Amygdala (tissue), 56 donors: ENCODE data around the gene TSPAN32.

Experiments
- DNase-seq, 56 donors: peaks; one replicate each; lab custom pipeline; 2025; lab: John Stamatoyannopoulos, UW

Gene TSPAN32

DNA sequence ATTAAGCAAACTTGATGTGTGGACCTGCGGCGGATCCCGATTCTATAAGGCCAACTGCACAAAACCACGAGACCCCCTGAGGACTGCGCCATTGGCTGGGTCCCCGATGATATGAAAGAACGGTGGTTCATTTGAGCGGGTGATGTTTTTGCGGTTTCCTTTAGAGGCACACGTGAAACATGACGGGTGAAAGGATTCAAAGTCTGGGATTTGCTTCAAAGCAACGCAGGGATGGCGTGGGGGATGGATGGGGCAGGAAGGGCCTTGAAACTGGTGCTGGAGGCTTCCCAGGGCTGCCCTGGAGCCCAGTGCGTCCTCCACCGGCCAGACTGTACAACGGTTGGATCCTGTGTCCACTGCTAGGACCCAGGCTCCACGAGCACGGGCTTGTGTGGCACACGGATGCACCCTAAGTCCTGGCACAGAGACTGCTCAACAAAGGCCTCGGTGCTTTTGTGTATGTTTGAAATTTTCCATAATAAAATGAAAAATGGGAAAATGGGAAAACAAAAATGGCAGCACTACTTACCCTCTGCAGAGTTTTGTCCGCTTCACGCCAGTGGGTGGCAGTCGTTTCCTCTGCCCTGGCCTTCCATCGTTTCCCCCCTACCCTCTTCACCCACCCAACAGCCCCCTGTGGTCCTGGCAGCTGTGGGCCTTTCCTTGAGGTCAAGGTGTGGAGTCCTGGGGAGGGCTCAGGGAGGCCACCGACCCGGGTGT, 35.1 kb upstream of the TSPAN32 start:
- DNase-seq: no peak

DNA sequence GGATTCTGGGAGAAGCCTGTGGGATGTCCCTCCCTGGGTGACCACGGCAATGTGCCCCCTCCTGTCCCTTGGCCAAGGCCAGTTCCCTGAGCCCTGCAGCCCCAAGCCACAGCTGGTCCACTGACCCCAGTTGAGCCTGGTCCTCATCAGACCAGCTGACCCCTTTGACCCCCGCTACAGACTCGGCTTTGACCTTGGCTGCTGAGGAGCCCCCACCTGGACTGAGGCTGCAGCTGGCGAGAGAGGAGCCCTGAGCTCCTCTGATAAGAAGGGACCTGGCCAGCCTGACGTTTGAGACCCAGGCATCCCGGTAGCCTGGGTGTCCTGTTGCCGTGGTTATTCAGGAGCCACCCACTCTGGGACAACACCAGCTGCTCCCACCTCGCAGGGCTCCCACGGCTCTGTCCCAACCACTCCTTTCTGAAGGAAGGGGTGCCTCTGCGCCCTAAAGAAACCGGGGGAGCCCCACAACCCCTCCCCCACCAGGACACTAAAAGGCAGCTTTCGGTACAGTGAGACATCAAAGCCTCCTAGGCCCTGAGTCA, 34.4 kb upstream of the TSPAN32 start:
- no peak for DNase-seq

DNA sequence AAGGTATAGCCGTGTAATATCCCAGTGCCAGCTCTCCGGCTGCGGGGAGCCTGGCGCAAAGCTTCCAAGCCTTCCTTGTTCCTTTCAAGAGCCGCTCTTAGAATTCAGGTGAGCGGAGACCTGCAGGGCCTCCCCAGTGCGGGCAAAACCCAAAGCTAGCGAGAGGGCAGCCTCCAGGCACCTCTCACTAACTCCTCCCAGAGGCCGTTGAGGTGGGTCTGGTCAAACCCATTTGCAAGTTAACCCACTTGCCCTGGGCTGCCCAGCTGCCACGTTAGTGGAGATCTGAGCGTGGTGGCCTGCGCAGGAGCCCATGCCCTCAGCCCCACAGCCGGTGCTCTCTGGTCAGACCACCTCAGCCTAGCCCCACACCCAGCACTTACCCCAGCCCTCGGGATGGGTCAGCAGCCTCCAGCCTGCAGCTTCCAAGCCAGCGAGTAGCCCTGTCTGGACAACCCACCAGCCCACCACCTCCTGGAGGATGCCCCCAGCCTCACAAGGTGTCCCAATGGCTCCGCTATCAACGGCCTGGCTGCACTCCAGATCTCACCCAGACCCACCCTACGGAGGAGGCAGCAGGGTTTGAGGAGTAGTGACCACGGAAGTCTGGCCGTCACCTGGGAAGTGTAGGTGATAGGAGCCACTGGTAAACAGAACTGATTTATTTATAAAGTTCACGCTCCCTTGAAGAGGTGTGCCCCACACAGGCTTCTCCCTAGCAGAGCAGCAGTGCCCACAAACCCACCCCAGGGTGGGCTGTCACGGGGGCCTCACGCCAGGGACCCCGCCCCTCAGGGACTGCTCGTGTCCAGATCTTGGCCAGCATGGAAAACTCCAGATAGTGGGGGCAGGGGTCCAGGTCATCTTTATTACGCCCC, 33.7 kb upstream of the TSPAN32 start:
- no peak for DNase-seq

DNA sequence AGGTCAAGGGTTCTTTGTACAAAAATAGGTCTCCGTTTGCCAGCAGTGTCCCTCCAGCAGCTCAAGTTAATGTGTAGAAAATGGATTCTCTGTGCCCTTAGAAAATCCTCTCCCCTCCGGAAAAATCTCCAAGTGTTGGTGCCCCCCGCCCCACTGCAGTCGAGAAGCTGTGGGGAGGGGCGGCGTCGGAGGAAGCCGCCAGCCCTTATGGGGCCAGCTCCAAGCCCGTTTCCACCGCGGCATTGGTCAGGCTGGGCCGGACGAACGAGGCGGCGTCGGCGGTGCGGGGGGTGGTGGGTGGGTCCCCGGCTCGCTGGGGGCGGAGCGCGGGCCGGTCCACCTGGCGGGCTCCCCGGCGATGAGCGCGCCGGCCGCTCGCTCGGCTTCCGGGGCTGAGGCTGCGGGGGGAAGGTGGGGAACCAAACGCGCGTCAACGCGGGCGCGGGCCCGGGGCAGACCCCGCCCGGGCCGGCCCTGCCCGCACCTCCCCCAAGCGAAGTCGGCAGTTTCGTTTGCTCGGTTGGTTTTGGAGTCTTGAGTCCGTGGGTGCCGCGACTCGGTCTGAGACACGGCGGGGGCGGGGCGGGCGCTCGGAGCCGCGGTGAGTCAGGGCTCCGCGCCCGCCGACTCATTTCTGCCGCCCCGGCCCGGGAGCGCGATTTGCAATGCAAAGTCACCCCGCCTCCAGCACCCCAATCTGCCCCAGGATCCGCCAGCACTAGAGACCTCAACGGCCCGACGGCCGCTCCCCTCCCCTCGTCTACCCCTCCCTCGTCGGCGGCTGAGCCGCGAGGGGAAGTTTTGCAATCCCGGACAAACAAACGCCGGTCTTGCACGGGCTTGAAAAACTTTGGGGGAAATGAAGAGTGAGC, 32.8 kb upstream of the TSPAN32 start:
- DNase-seq: peak in 1 of 56 donors; percentile 26

DNA sequence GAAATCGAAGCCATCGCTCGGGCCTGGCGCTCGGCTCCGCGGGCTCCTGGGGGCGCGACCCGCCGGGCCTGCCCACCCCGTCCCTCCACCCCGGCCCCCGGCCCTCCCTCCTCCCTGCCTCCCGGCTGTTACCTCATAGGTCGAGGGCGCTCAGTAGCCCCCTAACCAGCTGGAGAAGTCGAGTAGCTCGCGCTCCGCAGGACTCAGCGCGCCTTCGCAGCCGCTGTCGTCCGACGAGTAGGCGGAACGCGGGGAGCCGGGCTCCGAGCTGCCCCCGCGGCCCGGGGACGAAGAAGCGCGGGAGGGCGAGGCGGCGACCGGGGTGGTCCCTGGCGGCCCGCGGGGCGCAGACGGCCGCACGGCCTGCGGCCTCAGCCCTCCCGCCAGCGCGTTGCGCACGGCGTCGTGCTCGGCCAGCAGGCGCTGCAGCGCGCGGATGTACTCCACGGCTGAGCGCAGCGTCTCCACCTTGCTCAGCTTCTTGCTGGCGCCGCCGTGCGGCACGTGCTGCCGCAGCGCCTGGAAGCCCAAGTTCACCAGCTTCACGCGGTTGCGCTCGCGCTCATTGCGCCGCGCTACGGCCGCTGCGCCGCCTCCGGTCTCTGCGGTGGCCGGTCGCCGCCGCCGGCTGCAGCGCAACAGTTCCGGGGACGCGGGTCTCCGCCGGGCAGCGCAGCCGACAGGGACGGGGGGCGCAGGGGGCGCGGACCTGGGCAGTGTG, 32.1 kb upstream of the TSPAN32 start:
- no peak for DNase-seq

DNA sequence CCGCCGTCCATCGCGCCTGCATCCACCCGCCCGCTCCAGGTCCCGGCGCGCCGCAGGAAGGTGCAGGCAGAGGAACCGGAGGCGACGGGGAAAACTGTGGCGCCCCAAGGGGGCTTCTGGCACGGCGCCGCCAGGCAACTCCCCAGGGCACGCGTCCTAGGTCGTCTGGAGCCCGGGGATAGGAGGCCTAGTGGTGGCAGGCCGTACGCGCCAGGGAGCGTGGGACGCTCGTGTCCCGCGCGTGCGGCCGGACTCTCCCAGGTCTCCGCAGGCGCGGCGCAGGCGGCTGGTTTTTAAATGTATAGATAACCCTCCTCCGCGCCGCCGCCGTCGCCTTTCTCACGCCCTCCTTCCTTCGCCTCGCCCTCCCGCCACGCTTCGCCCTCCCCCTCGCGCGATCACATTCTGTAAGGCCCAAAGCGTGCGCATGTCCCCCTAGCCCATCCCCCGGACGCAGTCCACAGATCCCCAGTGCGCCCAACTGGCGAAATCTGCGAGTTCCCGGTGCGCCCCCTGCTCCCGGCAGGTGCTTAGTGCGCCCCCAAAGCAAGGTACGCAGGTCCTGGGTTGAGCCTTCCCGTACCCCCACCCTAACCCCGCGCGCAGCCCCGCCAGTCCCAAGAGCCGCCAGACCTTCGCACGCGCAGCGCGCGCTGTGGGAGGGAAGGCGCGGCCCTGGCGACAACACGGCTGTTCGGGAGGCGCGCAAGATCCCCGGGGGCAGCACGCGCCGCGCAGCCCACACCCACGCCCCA, 31.3 kb upstream of the TSPAN32 start, which contains the start of gene ASCL2:
ASCL2 (minus strand) TSS at position 267 of the 755 bp plus-strand sequence; CDS start at position 11, 256 bp downstream.
- no peak for DNase-seq

DNA sequence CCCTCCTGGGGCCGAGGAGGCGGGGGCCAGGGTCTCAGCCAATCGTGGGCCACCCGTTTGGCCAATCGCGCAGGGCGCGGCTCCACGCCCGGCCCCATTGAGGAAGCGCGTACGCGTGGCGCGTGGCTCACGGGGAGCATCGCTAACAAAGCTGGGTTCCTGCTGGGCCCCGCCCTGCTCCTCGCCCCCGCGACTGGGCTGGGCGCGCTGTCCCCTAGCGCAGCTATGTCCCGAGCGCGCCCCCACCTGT, 30.8 kb upstream of the TSPAN32 start:
- peak in 3 of 56 donors; percentile 20 to 32 (median 31) for DNase-seq

DNA sequence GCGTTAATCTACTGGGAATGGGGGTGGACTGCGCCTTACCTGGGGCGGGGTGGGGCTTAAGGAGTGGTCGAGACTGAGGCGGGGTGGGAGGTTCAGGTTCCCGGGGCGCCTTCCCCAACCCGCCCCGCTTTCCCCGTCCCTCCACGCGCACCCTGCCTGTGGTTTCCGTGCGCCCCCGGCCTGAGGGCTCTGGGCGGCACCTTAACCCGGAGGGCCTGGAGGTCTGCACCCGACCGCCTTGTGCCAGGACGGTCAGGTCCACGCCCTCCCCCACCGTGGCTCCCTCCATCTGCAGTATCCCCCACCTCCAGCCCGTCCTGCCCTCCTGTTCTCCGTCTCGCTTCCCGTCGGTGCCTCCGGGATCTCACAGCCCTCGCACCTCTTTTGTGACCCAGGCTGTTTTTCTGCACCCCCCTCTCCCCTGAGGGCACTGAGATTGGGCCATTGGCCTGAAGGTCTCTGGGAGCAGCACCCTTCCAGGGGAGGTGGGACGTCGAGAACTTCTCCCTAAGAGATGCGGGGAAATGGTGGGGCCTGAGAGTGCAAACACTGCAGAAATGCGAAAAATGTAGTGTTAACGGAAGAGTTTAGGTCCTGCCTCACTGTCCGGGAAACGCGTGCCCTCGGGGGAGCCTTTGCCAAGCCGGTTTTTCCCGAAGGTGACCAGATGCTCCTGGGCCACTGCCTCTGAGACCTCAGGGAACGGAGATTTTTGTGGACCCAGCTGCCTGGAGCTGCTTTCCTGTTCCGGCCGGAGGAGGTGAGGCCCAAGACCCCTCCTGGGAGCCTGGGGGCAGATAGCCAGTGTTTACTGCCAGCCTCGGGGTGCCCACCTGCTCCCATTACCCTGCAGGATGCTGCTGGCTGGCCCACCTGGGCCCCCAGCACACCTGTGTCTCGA, 30.2 kb upstream of the TSPAN32 start:
- DNase-seq: no peak

DNA sequence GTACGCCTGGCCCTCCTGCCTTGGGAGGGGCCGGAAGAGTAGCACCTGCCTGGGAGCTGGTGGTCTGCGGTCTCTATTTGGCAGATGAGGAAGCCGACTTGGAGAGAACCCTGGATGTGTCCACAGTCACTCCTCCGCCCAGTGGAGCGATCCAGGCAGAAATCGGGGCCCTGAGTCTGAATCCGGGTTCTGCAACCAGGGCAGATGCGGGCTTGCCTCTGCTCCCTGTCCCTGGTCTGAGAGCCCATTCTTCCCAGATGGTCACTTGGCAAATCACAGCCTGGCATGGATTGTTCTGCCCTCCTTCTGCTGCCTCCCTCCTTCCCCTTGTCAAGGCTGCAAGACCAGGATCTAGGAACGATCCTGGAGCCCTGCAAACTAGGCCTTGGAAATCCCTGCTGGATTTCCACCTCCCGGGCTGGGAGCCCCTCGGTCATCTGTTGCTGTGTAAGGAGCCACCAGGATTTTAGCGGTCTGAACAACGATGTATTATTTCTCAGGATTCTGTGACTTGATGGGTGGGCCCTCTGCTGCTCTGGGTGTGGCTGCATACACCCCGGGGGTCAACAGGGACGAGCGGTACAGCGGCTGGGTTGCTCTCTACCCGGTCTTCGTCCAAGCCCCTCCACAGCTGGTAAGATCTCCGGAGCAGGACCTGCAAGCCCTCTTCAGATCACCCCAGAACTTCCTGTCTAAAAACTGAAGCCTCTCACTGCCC, 29.4 kb upstream of the TSPAN32 start:
- DNase-seq: no peak

DNA sequence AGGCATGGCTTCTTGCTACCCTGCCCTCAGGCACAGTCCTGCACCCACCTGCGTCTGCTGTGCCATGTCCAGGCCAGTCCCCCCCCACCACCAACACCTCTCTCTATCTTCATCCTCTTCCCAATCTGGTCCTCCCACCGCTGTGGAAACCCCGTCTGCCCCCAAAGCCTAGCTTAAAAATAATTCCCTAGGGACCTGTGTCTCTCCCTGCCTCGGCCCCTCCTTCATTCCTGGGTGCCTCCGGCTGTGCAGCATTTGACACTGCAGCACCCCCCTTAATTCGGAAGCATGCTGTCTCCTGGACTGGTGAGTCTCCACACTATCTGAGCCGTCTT, 28.9 kb upstream of the TSPAN32 start:
- no peak for DNase-seq

DNA sequence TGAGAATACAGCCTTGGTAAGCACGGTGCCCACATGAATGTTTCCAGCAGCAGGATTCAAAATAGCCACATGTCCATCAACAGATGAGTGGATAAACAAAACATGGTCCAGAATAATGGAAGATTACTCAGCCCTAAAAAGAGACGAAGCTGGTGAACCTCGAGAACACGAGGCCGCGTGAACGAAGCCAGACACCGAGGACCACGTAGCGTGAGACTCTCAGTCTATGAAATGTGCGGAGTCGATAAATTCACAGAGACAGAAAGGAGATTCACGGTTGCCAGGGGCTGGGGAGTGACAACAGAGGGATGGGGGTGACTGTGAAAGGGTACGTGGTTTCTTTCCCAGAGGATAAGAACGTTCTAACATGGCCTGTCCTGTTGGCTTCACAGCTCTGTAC, 28.5 kb upstream of the TSPAN32 start:
- DNase-seq: no peak

DNA sequence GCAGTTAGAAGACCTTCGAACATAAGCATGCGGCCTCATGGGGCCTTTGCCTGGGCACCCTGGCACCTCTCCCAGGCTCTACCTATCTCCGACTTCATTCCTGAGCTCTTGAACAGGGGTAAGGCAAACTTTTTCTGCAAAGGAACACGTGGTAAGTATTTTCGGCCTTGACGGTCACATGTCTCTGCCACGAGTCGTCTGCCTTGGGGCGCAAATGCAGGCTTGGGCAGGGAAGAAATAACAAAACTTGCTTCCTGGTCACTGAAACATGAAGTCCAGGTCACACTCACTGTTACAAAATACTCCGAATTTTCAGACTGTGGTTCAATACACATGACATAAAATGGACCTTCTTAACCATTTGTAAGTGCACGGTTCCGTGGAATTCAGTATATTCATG, 28.0 kb upstream of the TSPAN32 start:
- no peak for DNase-seq

DNA sequence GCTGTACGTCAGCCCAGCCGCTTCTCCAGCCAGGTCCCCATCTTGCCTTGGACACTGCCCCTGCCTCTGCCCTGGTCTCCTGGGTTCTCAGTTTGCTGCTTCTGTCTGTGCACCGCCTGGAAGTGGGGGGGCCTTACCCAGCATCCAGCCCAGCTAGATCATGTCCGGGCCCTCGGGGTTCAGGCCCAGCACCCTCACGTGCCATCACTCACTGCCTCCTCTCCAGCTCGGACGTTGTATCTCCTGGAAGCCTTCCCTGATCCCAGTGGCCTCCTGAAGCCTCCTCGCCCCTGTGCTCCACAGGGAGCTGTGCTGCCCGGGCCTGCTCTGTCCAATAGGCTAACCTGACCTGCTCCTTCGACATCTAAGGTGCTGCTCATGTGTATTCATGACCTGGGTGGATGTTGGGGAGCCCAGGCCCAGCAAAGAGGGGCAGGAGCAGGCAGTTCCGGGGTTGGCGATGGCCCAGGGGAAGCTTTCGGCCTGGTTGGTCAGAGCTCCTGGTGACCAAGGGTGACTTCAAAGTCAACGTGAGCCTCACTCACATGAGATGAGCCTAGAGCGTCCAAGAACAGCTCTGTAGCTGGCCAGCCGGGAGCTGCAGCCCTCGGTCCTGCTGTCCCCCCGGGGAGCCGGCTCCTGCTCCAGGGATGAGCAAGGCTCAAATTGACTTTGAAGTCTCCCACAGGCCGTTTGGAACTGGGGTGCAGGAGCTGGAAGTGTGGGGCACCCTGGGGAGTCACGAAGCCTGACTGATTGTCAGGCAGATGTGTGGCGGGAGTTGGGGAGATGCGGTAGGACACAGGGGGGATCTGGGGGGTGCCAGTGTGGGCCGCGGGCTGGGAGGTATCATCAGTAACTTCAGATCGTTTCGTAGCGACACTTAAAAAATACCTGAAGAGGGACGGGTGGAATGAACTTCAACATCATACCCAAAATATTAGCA, 26.2 kb upstream of the TSPAN32 start:
- no peak for DNase-seq

DNA sequence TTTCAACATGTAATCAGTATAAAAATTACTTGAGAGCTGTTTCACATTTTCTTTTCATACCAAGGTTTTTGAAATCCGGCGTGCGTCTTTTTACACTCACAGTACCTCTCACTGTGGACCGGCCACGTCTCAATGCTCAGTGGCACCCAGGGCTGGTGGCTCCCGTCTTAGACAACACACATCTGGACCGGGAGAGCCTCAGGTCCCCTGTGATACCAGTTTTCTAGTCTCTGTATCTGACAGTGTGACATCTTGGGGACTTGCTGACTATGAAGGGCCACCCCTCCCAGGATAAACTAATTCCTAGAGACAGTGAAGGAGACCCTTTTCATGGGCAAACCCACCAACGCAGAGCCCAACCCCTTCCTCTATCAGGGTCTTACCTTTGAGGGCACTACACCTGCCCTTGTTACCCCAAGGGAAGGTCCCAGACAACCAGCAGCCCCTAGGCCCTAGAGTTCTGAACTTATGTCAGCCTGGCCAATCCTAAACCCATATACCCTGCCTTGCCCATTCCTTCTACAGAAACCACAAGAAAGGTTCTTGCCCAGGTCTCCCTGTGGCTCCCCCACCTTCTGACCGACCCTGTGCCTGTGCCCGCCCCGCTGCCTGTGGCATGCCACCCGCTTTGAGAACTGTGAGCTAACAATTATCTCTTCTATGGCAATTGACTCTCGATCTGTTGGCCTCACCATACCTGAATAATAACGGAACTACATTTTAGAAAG, 25.4 kb upstream of the TSPAN32 start:
- no peak for DNase-seq

DNA sequence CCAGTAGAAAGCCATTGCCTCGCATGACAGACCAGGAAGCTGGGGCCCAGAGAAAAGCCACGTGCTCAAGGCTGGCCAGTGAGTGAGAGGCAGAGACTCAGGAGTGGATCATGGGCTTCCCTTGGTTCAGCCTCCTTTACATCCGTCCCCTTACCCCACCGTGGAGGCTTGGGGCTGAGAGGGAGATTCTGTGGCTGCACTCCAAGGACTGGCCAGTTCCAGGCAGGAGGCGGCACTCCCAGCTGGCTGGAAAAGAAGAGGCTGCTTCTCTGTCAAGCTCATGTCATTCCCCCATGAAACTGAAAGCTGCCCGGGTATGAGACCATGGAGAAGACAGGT, 24.8 kb upstream of the TSPAN32 start:
- no peak for DNase-seq

DNA sequence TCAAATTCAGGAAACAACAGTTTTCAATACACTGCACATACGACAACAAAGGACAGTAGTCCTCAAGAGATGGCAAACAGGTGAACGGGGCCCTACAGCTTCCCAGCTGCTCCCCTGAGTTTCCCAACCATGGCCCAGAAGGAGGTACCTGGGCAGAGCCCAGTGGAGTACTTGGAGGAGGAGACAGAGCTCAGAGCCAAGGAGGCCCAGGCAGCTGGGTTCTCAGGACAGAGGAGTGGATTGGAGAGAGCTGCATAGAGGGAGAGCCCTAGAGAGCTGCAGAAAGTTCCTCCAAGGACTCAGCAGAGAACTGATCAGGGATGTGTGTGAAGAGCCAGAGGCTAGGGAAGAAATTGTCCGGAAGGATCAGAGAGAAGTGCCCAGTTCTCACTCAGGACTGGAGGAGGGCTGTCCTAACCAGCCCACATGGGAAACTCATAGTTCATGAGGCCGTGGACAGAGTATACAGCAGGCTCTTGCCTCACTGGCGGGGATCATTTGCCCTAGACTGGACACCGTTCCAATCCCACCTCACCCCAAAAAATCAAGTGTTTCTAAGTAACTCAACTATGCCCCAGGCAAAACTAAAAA, 23.8 kb upstream of the TSPAN32 start:
- DNase-seq: no peak
